GM19467 (cell line): Measurements from ENCODE around the gene NPHS1.

Experiments used
- ATAC-seq: cut with Tn5 transposase; IDR thresholded peaks from one replicate; pipeline ENCODE4 v1.9.1; 2021; ENCODE audit warnings: mild to moderate bottlenecking, moderate library complexity; ENCODE audit not compliant: unreplicated experiment

Gene NPHS1

DNA sequence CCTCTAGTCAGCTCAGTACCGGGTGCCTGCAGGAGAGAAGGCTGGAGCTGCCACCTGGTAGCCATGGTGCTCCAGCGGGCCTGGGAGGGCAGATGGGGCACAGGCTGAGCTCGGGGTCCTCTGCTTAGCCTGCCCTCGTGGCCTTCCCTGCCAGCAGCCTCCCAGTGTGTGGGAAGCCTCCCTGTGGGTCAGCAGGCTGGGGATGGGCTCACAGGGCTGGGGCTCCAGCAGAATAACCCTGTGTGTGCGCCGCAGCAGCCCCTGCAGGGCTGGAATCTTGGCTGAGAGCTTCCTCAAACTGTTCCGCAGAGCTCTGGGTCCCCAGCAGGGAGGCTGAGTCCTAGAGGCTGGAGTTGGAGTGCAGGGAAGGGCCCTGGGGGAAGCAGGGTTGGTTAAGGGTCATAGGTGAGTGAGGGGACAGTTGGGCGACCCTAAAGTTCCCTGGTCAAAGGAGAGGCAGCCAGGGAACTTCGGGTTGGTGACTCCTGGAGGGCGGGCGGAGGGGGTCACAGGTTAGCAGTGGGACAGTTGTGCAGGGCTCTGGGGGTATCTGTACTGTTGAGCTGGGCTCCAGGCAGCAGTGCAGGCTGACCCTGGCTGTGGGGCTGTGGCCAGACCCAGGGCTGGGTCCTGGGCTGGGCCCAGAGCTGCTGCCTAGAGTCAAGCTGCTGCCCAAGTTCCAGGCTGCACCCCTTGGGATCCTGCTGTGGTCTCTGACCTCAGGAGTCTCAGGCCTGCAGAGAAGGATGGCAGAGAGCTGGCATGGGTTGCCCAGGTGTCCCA lies 62.9 kb downstream of the NPHS1 start:
- no peak for ATAC-seq

DNA sequence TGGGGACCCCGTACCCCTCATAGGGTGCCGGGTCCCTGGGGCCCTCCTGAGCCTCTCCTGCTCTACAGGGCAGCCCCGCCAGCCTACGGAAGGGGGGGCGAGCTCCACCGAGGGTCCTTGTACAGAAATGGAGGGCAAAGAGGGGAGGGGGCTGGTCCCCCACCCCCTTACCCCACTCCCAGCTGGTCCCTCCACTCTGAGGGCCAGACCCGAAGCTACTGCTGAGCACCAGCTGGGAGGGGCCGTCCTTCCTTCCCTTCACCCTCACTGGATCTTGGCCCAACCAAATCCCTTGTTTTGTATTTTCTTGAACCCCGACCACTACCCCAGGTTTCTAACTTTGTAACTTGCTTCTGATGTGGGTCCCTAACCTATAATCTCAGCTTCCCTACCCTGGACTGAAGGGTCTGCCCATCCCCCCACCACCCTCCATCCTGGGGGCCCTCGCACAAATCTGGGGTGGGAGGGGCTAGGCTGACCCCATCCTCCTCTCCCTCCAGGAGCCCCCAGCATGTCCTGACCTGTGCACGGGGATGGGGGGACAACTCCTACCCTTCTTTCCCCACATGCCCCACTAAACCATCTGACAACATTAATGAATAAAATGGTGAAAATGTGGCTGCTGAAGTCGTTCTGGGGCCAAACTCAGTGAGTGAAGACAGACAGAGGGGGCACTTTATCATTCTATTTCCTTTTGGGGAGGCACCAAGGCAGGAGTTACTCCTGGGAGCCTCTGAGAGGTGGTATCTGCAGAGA lies 63.9 kb downstream of the NPHS1 start:
- no peak for ATAC-seq

DNA sequence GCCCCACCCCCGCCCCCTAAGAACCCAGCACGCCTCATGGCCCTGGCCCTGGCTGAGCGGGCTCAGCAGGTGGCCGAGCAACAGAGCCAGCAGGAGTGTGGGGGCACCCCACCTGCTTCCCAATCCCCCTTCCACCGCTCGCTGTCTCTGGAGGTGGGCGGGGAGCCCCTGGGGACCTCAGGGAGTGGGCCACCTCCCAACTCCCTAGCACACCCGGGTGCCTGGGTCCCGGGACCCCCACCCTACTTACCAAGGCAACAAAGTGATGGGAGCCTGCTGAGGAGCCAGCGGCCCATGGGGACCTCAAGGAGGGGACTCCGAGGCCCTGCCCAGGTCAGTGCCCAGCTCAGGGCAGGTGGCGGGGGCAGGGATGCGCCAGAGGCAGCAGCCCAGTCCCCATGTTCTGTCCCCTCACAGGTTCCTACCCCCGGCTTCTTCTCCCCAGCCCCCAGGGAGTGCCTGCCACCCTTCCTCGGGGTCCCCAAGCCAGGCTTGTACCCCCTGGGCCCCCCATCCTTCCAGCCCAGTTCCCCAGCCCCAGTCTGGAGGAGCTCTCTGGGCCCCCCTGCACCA lies 65.0 kb downstream of the NPHS1 start:
- no peak for ATAC-seq

DNA sequence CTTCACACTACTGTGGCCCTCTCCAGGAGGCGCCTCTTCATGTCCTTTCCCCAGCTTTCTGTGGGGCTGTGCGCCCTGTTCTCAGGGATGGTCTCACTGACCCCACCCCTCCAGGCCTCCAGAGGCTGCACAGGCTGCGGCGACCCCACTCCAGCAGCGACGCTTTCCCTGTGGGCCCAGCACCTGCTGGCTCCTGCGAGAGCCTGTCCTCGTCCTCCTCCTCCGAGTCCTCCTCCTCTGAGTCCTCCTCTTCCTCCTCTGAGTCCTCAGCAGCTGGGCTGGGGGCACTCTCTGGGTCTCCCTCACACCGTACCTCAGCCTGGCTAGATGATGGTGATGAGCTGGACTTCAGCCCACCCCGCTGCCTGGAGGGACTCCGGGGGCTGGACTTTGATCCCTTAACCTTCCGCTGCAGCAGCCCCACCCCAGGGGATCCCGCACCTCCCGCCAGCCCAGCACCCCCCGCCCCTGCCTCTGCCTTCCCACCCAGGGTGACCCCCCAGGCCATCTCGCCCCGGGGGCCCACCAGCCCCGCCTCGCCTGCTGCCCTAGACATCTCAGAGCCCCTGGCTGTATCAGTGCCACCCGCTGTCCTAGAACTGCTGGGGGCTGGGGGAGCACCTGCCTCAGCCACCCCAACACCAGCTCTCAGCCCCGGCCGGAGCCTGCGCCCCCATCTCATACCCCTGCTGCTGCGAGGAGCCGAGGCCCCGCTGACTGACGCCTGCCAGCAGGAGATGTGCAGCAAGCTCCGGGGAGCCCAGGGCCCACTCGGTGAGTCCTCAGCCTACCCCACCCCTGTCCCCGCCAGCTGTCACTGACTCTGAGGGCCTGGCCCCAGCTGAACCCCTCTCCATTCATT lies 65.8 kb downstream of the NPHS1 start:
- ATAC-seq, result no peak

DNA sequence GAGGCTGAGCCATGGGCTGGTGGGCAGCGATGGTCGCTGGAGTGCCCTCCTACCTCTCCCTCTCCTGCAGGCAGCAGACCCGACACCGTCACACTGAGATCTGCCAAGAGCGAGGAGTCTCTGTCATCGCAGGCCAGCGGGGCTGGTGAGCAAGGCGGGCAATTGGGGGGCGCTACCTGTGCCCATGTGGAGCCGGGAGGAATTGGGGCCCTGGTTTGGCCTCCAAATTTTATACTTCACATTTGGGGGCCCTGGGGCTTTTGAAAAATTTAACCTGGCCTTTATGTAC lies 67.0 kb downstream of the NPHS1 start:
- no peak for ATAC-seq

DNA sequence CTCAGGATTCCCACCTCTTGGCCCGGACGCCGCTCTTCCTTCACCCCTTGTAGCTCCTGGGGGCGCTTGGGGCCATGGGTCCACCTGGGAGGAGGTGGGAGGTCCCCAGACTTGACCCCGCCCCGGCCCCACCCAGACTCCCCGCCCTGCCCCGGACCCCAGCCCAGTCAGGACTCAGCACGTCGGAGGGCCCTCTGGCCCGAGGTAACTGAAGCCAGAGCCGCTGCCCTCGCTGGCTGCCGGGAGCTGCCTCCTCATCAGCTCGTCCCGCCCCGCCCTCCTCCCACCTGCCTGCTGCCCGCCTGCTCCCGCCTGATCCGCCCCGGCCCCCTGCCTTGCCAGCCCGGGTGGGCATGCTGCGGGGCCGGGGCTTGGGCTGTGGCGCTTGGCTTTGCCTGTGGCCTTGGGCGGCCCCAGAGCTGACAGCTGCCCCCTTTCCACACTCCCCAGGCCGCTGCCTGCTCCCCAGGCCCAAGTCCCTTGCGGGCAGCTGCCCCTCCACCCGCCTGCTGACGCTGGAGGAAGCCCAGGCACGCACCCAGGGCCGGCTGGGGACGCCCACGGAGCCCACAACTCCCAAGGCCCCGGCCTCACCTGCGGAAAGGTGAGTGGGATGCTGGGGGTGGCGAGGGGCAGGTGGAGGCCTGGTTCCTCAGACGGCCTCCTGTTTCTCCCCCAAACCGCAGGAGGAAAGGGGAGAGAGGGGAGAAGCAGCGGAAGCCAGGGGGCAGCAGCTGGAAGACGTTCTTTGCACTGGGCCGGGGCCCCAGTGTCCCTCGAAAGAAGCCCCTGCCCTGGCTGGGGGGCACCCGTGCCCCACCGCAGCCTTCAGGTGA lies 67.6 kb downstream of the NPHS1 start:
- no peak for ATAC-seq

DNA sequence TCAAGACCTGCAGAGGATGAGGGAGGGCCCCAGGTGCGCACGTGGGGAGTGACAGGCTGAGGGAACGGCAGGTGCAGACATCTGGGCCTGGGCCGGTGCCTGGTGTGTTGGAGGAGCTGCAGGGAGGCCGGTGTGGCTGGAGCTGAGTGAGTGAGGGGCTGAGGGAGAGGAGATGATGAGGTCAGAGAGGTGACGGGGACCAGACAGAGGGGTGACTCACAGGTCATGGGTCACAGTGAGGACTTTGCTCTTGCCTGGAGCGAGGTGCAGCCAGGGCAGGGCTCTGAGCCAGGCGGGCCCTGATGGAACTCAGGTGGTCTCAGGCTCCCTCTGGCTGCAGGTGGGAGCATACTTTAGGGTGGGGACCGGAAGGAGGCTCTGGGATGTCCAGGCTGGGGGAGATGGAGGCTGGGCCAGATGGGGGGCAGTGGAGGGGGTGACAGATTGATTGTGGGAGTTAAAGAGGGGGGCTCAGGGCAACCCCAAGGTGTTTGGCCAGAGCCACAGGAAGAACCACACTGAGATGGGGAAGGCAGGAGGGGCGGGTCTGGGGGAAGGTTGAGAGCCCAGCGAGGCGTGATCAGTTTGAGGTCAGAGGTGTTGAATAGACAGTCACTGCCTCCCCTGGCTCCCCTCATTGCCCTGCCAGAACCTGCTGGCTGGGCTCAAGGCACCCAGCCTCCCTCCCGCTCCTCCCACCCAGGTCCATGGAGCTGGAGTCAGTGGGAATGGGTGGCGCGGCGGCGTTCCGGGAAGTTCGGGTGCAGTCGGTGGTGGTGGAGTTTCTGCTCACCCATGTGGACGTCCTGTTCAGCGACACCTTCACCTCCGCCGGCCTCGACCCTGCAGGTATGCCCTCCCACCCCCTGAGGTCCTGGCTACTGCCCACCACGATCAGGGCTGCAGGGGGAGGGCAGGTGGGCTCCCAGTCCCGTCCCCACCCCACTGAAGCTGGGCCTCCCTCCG lies 68.6 kb downstream of the NPHS1 start:
- ATAC-seq, result no peak

DNA sequence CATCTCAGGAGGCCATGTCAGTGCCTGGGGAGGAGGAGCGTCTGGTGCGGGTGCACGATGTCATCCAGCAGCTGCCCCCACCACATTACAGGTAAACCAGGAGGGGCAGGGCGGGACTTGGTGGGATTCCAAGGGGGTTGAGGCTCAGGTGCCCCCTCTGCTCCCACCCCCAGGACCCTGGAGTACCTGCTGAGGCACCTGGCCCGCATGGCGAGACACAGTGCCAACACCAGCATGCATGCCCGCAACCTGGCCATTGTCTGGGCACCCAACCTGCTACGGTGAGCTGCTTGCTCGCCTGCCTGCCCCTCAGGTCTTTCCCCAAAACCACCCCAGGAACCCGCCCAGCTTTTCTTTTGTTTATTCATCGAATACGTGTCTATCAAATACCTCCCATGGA lies 69.7 kb downstream of the NPHS1 start:
- ATAC-seq, result no peak

DNA sequence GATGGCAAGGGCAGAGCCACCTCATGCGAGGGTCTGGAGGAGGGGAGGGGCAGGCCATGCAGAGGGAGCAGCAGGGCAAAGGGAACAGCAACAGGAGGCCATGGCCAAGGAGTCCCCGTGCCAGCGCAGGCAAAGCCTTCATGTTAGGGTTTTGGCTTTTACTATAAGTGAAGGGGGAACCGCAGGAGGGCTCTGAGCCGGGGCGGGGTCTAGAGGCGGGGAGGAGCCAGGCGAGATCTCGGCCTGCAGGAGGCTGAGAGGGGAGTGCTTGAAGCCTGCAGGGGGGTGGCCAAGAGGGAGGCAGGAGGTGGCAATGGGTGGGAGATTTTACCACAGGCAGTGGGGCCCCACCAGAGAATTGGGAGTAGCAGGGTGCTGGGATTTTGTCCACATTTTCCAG lies 70.7 kb downstream of the NPHS1 start:
- no peak for ATAC-seq

DNA sequence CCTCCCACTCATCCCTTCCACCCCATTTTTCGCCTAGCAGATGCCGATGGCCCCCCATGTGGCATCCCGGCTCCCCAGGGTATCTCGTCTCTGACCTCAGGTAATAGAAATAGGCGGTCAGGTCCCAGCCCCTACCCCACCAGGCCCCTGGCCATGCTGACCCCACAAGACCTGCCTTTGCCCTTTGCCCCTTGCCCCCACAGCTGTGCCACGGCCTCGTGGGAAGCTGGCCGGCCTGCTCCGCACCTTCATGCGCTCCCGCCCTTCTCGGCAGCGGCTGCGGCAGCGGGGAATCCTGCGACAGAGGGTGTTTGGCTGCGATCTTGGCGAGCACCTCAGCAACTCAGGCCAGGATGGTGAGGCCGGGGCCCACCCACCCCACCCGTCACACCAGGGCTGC lies 71.6 kb downstream of the NPHS1 start:
- no peak for ATAC-seq

DNA sequence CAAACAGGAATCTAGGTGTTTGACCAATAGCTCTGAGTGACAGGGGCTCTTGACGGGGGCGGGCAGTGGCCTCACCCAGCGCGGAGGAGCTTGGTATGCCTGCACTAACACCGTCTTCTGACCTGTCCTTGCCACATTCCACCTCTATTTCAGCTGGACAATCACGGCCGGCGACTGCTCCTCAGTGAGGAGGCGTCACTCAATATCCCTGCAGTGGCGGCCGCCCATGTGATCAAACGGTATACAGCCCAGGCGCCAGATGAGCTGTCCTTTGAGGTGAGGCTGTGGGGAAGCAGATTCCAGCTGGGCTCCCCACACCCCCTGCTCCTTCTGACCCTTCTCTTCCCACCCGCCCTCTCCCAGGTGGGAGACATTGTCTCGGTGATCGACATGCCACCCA lies 72.2 kb downstream of the NPHS1 start:
- no peak for ATAC-seq

DNA sequence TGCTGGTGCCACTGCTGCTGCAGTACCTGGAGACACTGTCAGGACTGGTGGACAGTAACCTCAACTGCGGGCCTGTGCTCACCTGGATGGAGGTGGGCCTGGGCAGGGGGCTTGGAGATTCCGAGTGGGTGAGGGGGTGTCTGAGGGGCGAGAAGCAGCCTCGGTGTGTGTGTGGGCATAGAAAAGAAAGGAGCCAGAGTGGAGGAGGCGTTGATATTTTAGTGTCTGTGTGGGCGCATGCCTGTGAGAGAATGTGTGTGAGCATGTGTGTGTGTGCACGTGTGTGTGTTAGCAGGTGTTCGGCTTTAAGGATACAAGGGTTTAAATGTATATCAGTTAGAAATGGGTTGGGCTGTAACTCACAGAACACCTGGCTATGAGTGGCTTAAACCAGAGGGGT lies 73.3 kb downstream of the NPHS1 start:
- ATAC-seq, result no peak

DNA sequence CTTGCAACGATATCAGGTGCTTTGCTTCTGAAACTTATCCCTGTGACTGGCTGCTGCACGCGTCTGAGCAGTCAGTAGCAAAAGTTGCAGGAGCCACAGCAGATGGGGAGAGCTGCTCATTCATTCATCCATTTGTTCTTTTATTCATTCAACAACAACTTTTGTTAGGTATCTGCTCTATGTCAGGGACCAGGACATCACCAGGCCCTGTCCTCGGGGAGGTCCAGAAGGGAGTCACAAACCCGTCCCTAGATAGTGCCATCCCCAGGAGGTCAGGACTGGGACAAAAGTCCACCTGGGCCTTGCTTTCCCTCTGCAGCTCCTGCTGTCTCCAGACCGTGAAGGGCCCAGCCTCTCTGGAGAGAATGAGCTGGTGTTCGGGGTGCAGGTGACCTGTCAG lies 74.3 kb downstream of the NPHS1 start:
- no peak for ATAC-seq

DNA sequence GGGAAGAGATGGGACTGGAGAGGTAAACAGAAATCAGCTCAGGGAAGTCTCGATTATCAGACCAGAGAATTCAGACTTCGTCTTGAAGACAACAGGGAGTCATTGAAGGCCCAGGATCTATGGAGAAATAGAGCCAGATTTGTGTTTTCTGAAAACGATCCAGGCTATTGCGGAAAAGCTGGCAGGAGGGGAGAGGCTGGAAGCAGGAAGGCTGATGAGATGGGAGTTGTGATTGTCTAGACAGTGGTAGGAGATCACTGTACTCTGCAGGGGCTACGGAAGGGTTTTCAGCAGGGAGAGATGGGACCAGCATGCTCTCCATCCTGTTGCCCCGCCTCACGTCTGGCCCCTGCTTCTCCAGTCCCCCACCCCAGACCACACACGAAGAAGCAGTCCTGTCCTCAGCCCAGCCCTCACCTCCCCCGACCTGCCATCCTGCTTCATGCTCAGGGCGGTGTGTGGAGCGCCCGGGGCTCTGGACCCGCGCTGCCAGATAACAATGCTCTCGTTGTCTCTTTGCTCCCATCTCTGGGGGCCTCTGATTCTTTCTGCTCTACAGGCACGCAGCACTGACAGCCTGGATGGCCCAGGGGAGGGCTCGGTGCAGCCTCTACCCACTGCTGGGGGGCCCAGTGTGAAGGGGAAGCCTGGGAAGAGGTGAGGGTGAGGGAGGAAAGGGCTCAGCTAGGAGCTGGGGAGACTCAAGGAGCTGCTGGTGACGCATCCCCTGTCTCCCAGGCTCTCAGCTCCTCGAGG lies 75.0 kb downstream of the NPHS1 start:
- no peak for ATAC-seq

DNA sequence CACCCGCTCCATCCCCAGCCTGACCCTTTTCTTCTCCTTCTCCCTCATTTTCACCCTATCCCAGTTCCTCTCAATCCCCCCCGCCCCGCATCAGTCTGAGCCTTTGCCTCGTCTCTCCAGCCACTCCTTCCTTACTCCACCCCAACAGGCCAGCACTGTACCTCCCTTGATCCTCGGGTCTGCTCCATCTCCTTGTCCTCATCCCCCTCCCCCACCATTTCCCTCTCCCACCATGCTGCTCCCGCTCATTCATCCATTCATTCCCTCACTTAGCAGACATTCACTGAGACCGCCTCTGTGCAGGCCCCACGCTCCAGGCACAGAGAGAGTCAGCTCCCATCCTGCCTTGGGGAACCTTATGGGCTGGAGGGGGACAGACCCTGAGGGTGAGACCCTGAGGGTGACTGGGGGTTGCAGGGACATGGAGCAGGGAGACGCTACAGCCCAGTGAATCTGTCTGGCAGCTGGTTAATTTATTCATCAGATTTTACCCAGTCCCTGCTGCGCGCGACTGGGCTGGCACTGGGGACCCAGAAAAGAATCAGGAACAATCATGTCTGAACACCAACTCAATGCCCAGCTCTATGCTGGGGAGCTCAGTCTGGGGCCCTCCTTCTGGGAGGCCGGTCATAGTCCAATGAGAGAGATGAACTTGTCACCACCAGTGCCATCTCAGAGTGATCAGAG lies 76.1 kb downstream of the NPHS1 start:
- no peak for ATAC-seq
